Gastrocnemius medialis (tissue), 4 donors: ENCODE results near the gene PPP1R7.

Experiments
- POLR2A ChIP-seq, 2 donors: fragments of 450-650 bp; IDR thresholded peaks; one replicate each; pipeline ENCODE4 v1.6.1; 2017; ENCODE audit warnings: antibody characterized with exemption in 2 of 2, mild to moderate bottlenecking in 2 of 2, moderate library complexity in 2 of 2
- TF ChIP-seq, protein P1 (sequence below), 5 experiments: fragments of 450-650 bp in 3 of 5; fragments of 200-600 bp in 2 of 5; sonication (generic) in 2 of 5; IDR thresholded peaks in 4 of 5; conservative IDR thresholded peaks in 1 of 5; 1 replicate in 4 of 5; 2 replicates in 1 of 5; pipeline ENCODE4 v1.5.1; 2016 to 2019; ENCODE audit warnings: antibody characterized with exemption in 5 of 5, mild to moderate bottlenecking in 3 of 5, moderate library complexity in 3 of 5

DNA sequence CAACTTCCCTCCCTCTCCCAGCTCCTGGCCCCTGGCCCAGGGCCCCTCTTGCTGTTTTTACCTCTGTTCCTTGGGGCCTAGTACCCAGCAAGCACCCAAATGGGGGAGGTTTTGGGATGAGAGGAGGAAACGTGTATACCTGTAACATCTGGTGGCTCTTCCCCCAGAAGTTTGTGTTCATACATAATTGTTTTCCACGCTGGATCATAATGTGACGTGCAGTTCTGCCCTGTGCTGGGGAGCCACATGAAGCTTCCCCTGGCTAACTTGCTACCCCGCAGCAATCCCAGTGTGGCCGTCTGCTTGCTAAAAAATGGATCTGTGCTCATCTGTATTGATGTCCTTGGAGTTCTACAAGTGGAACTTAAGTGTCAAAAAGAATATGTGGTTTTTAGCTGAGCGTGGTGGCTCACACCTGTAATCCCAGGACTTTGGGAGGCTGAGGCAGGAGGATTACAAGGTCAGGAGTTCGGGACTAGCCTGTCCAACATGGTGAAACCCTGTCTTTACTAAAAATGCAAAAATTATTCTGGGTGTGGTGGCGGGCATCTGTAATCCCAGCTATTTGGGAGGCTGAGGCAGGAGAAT, 74.7 kb downstream of the PPP1R7 start:
- TF ChIP-seq, protein P1, sequence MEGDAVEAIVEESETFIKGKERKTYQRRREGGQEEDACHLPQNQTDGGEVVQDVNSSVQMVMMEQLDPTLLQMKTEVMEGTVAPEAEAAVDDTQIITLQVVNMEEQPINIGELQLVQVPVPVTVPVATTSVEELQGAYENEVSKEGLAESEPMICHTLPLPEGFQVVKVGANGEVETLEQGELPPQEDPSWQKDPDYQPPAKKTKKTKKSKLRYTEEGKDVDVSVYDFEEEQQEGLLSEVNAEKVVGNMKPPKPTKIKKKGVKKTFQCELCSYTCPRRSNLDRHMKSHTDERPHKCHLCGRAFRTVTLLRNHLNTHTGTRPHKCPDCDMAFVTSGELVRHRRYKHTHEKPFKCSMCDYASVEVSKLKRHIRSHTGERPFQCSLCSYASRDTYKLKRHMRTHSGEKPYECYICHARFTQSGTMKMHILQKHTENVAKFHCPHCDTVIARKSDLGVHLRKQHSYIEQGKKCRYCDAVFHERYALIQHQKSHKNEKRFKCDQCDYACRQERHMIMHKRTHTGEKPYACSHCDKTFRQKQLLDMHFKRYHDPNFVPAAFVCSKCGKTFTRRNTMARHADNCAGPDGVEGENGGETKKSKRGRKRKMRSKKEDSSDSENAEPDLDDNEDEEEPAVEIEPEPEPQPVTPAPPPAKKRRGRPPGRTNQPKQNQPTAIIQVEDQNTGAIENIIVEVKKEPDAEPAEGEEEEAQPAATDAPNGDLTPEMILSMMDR (IDR thresholded peaks at IDR 0.05 in 4 of 5, conservative IDR thresholded peaks at IDR 0.05 in 1 of 5) = no peak
- no peak for TF ChIP-seq POLR2A (IDR thresholded peaks at IDR 0.05)
